HG03571 (cell line): ENCODE data around the gene DENND1A.

ENCODE experiments used
- ATAC-seq: cut with Tn5 transposase; IDR thresholded peaks from one replicate; pipeline ENCODE4 v1.9.1; 2021; ENCODE audit not compliant: unreplicated experiment

The DENND1A gene

GRCh38 chr9:123365881-123366528 lies 563.9 kb downstream of the DENND1A start:
- ATAC-seq, result no peak

DNA sequence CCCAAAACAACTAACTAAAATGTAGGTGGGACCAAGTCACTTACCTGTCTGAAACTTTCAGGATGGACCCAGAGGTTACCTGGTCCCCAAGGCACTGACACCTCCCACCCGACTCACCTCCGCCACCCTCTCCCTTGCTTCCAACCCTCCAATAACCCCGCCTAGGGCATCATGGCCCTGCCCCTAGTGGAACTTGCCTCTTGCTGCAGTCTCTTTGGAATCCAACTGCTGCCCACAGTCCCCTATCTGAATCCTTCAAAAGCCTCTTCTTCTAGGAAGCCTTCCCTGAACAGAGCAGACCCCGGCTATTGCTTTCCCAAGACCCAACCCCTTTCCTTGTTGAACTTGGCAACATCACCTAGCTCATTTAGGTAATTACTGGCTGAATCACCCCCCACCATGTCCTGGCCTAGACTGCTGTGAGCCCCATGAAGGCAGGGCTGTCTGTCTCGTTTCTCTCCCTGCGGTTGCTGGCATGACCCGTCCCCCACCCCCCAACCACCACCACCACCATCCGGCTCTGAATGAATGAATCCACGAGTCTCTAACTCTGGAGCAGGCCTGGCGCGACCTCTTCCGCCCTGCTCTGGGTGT lies 564.5 kb downstream of the DENND1A start:
- no peak for ATAC-seq

GRCh38 chr9:123364241-123364824 lies 565.6 kb downstream of the DENND1A start:
- ATAC-seq, result no peak

GRCh38 chr9:123362856-123363255 lies 567.1 kb downstream of the DENND1A start:
- ATAC-seq, result no peak

GRCh38 chr9:123361731-123362510 lies 568.0 kb downstream of the DENND1A start:
- ATAC-seq, result no peak

DNA sequence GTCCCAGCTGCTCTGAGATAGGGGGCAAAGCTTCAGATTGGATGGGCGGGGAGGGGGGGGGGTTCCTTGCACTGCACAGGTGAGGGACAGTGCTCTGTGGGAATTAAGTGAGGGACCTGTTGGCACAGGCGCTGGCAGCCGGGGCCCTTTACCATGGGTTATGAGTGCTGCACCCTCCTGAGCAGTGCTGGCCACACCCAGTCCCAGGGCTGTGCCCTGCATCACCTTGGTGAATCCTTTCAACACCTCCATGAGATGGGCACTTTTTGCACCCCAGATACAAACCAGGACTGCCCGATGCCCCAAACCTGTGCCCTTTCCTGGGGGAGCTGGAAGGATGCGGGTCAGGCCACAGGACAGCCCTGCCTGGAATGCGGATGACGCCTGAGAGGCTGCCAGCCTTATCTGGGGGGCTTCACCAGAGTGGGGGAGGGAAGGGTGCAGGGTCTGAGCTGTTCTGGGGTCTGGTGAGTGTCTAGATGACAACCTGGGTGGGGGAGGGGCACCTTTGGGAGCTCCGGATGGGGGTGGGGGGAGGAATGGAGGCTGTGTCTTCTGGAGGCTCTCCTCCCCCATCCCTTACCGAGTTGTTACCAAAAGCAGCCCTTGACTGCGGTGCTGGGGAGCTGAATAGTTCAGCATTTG lies 568.7 kb downstream of the DENND1A start:
- ATAC-seq, result no peak

DNA sequence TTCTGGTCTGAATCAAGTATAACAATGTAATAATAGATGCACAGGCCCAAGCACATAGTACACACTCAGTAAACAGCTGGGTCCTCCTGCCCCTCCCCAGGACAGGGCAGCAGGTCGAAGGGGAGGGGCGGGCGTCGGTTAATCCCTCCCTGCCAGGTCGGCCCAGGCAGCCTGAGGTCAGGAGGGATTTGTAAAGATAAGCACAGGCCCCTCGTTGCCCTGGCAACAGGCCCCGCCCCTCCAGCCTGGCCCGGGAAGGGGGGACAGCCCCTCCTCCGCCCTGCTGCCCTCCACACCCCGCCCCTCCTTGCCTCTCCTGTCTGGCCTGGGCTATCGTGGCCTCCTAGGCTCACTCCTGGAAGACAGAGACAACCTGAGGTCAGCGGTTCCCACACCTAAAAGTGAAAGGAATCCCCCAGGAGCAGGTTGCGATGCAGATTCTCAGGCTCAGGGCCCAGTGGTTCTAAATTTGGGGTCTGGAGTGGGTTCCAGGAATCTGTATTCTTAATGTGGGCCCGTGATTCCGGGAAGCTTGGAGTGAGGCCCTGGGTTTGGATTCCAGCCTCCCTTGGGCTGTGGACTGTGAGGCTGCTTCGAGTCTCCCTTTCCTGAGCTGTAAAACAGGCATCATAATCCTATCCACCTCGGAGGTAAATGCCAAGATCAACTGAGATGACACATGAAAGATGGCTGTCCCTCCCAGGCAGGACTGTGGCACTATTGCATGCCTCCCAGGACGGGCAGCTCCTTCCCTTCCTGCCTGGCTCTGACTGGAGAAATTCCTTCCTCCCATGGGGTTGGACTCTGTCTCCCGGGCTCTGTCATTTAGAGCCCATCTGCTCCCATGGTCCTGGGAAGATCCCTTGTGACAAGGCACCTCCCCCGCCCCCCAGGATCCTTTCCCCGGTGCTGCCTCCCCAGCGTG lies 569.5 kb downstream of the DENND1A start:
- no peak for ATAC-seq

- ATAC-seq, result no peak
Measured at GRCh38 chr9:123359546-123359945, 570.4 kb downstream of the DENND1A start.

DNA sequence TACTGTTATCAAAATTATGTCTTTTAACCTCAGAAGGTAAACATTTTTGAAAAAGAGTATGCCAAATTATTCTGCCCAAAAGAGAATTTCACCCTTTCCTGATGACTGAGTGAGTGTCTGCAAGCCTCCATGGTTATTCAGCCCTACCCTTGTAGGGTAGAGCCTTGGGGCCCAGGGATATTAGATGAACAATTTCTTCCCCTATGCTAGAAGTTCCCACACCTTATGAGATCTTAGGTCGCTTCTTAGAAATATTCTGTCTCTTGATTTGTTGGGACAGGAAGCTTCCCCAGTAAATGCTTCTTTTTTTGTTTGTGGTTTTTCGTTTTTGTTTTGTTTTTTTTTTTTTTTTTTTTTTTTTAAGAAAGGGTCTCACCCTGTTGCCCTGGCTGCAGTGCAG lies 570.8 kb downstream of the DENND1A start:
- no peak for ATAC-seq

GRCh38 chr9:123358181-123358905 lies 571.6 kb downstream of the DENND1A start:
- no peak for ATAC-seq

GRCh38 chr9:123357743-123358059 lies 572.2 kb downstream of the DENND1A start:
- no peak for ATAC-seq

- ATAC-seq, result no peak
Measured at GRCh38 chr9:123356851-123357742, 572.8 kb downstream of the DENND1A start.

GRCh38 chr9:123355761-123356431 lies 574.0 kb downstream of the DENND1A start, which contains the start of gene CRB2:
TSS of gene CRB2 (plus strand) at chr9:123356197. CDS start at chr9:123356261, 64 bp downstream.
- ATAC-seq, result no peak

GRCh38 chr9:123354806-123355508 lies 575.0 kb downstream of the DENND1A start:
- no peak for ATAC-seq

GRCh38 chr9:123353984-123354591 lies 575.8 kb downstream of the DENND1A start:
- ATAC-seq, result peak; percentile 63

DNA sequence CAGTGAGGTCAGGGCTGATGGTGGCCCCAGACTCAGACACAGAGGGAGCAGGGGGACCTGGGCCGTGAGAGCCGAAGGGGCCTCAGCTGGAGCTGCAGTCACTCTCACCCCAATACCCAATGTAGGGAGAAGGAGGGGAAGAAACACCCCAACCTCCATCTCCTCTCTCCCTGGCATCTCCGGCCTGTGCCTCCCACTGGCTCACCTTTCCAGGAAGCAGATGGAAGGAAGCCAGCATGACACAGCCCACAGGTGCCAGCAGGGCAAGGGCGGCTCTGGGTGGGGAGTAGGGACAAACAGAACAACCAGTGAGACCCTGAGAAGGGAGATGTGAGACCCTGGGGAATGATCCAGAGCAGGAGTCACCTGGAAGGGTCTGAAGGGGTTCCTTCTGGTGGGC lies 576.9 kb downstream of the DENND1A start:
- ATAC-seq, result no peak
